Tibial artery (tissue), 4 donors: ENCODE measurements around the gene FHIP2A.

ENCODE experiments used
- DNase-seq, 2 donors: peaks; one replicate each; pipeline ENCODE4 v3.0.0-alpha.2; 2019
- H3K27ac ChIP-seq, 2 donors: fragments of 200-600 bp; sonication (generic) in 1 of 2; 1 replicate in 1 of 2; 2 replicates in 1 of 2; pipeline ENCODE4 v1.5.1; 2018 to 2019; ENCODE audit warnings: mild to moderate bottlenecking in 1 of 2
- H3K27me3 ChIP-seq, 2 donors: fragments of 200-600 bp; sonication (generic) in 1 of 2; one replicate each; pipeline versions ENCODE4 v1.5.1 to v1.6.0; 2016 to 2019
- H3K36me3 ChIP-seq, 3 donors: fragments of 200-600 bp; sonication (generic) in 2 of 3; one replicate each; pipeline ENCODE4 v1.5.1; 2016 to 2019; ENCODE audit warnings: mild to moderate bottlenecking in 2 of 3
- H3K4me1 ChIP-seq, 4 donors: fragments of 200-600 bp; sonication (generic) in 2 of 4; 1 replicate in 3 of 4; 2 replicates in 1 of 4; pipeline ENCODE4 v1.5.1; 2016 to 2019
- H3K4me3 ChIP-seq, 2 donors: fragments of 200-600 bp; sonication (generic) in 1 of 2; 1 replicate in 1 of 2; 2 replicates in 1 of 2; pipeline ENCODE4 v1.5.1; 2018 to 2019; ENCODE audit warnings: mild to moderate bottlenecking in 2 of 2
- H3K9me3 ChIP-seq, 3 donors: fragments of 200-600 bp; sonication (generic) in 1 of 3; one replicate each; pipeline ENCODE4 v1.5.1; 2016 to 2019
- CTCF ChIP-seq, 2 experiments: fragments of 200-600 bp in 1 of 2; fragments of 450-650 bp in 1 of 2; IDR thresholded peaks; one replicate each; pipeline ENCODE4 v1.5.1; 2017 to 2019; ENCODE audit warnings: antibody characterized with exemption in 2 of 2, mild to moderate bottlenecking in 1 of 2, moderate library complexity in 1 of 2
- intact Hi-C: fragments of 100-400 bp; cut with DNase I; formaldehyde crosslinking; loops from one replicate; pipeline ENCODE4 v1.15.0; 2023; ENCODE audit warnings: low total_unique reads

FHIP2A gene

GRCh38 chr10:114791768-114792167 lies 29.8 kb upstream of the FHIP2A start:
- no peaks in the 10 kb centered on the region for H3K27me3 ChIP-seq
- intact Hi-C loops = no loop called here
- H3K36me3 ChIP-seq = no peaks in the 10 kb centered on the region
- no peak overlapping the region for H3K4me3 ChIP-seq
- no peak for TF ChIP-seq CTCF (IDR thresholded peaks at IDR 0.05)
- H3K27ac ChIP-seq = no peak overlapping the region
- H3K4me1 ChIP-seq = no peaks in the 10 kb centered on the region
- H3K9me3 ChIP-seq = no peaks in the 10 kb centered on the region
- no peak for DNase-seq

- no peaks in the 10 kb centered on the region for H3K27me3 ChIP-seq
- TF ChIP-seq CTCF (IDR thresholded peaks at IDR 0.05) = no peak
- no peaks in the 10 kb centered on the region for H3K36me3 ChIP-seq
- DNase-seq = no peak
- no peak overlapping the region for H3K27ac ChIP-seq
- intact Hi-C loops = no loop called here
- H3K4me1 ChIP-seq = no peaks in the 10 kb centered on the region
- H3K4me3 ChIP-seq = no peak overlapping the region
- no peaks in the 10 kb centered on the region for H3K9me3 ChIP-seq
Observed at GRCh38 chr10:114795039-114795438, 26.5 kb upstream of the FHIP2A start.

GRCh38 chr10:114800361-114800760 lies 21.2 kb upstream of the FHIP2A start:
- no peak for DNase-seq
- no peak for TF ChIP-seq CTCF (IDR thresholded peaks at IDR 0.05)
- Histone ChIP-seq H3K27me3 (no peaks in the 10 kb centered on the region), H3K27ac (no peak overlapping the region), H3K9me3 (no peaks in the 10 kb centered on the region), H3K4me1 (no peaks in the 10 kb centered on the region), H3K4me3 (no peak overlapping the region), H3K36me3 (no peaks in the 10 kb centered on the region)
- intact Hi-C loops = no loop called here

- no peaks in the 10 kb centered on the region for H3K27me3 ChIP-seq
- no peak for DNase-seq
- no peaks in the 10 kb centered on the region for H3K4me1 ChIP-seq
- H3K27ac ChIP-seq = no peak overlapping the region
- no peak for TF ChIP-seq CTCF (IDR thresholded peaks at IDR 0.05)
- H3K36me3 ChIP-seq = no peaks in the 10 kb centered on the region
- no peak overlapping the region for H3K4me3 ChIP-seq
- intact Hi-C loops = no loop called here
- no peaks in the 10 kb centered on the region for H3K9me3 ChIP-seq
Observed at GRCh38 chr10:114801411-114801813, 20.2 kb upstream of the FHIP2A start.

- TF ChIP-seq CTCF (IDR thresholded peaks at IDR 0.05) = no peak
- Histone ChIP-seq H3K9me3 (no peaks in the 10 kb centered on the region), H3K27ac (no peak overlapping the region), H3K4me1 (no peaks in the 10 kb centered on the region), H3K27me3 (no peaks in the 10 kb centered on the region), H3K36me3 (no peaks in the 10 kb centered on the region), H3K4me3 (no peak overlapping the region)
- DNase-seq = no peak
- intact Hi-C loops = no loop called here
Observed at GRCh38 chr10:114802177-114802576, 19.4 kb upstream of the FHIP2A start.
